ENCODE results near the gene C5orf58.

Gene C5orf58

DNA sequence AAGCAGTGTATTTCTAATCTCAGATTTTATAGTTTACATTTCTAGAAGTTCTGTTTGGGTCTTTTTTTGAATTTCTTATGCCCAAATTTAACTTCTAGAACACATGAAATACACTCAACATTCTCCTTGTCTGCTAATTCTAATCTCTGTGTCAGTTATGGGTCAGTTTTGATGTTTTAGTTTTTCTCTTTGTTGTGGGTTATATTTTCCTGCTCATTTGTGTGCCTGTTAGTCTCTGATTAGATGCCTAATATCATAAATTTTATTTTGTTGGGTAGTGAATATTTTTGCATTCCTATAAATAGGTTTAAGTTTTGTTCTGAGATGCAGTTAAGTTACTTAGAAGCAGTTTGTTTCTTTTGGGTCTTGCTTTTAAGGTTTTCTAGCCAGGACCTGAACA lies 52.4 kb downstream of the C5orf58 start:
- no peak for DNase-seq

- no peak for DNase-seq
Measured at GRCh38 chr5:170286386-170286925, 53.7 kb downstream of the C5orf58 start.

DNA sequence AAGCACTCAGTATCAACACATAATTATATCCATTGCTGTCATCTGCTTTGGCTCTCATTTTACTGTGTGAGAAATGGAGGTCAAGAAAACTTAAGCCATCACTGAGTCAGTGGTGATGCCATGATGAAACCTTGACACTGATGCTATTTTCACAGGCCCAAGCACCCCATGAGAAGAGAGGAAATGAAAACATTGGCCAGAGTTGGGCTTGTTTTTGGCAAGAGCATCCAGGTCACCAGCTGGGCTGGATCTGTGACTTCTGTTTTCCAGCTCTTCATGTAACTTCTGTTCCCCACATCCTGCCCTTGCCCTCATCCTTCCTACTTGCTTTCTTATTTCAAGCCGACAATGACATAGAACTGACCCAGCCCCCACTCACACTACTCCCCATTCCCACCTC lies 54.7 kb downstream of the C5orf58 start:
- DNase-seq = no peak

GRCh38 chr5:170288151-170288550 lies 55.4 kb downstream of the C5orf58 start:
- DNase-seq = no peak

DNA sequence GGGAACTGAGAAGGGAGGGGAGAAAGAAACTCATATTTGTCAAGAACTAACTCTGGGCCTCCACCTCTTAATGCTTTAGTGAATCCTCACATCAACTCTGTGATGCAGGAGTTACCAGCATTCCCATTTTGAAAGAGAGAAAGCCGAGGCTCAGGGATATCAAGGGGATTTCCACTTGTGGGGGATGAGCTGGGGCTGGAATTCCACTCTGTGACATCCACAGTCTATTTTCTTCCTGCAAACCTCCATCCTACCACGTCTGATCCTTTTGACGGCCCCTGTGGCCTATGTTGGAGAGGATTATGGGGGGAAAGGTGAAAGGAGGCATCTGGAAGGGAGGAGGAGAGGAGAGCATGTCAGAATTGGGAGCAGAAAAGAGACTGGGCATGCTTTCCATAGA lies 55.8 kb downstream of the C5orf58 start:
- no peak for DNase-seq

DNA sequence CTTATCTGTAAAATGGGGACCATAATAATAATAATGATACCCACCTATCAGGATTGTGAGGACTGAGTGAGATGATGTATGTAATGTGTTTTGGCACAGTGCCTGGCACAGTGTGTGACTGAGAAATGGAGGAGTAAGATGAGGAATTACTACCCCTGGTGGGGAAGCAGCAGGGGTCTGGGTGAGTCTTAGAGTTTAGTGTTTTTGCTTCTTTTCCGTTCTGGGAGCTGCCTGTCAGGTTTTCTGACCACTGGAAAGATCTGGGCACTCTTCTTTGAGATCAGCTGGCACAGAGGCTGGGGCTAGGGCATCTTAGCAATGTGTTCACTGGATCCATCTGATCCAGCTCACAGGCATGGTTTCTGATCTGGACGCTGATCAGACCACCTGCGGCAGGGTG lies 56.3 kb downstream of the C5orf58 start:
- DNase-seq = no peak

DNA sequence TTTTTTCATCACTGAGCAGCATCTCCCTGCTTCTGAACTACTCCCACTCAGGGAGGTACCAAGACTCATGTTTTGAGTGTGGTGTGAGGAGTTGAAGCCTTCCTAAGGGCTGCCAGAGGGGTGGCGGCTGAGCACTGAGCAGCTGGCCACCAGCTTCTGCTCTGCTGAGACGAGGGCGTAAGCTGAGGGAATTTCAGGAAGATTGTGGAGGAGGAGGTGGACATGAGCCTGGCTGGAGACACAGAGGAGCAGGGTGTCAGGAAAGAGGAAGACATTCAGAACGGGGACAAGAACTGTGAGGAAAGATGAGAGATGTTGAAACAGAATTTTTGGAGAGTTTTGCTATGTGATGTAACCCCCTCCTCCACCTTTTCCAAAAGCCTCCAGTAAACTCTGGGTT lies 57.0 kb downstream of the C5orf58 start:
- peak; percentile 17 for DNase-seq

- DNase-seq = peak; percentile 2
Measured at GRCh38 chr5:170290498-170290897, 57.7 kb downstream of the C5orf58 start.

- DNase-seq = no peak
Measured at GRCh38 chr5:170292179-170293104, 59.7 kb downstream of the C5orf58 start.

DNA sequence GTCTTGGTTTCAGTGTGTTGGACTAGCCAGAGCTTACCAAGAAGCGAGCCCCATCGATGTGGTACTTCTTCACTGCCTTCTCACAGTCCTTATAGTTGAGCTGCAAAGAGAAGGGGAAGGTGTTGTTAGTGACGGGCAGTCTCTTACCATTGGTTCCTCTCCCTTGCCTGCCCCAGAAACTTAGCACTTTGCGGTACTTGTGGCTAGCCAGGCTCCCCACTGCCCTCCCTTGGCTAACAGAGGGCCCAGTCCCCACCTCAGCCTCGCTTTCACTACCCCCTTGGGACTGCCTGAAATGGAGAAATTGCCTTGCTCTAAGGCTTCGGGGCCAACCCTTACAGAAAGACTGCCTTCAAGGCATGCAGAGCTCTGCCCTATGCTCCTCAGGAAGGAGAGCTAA lies 60.5 kb downstream of the C5orf58 start:
- DNase-seq = peak; percentile 29

DNA sequence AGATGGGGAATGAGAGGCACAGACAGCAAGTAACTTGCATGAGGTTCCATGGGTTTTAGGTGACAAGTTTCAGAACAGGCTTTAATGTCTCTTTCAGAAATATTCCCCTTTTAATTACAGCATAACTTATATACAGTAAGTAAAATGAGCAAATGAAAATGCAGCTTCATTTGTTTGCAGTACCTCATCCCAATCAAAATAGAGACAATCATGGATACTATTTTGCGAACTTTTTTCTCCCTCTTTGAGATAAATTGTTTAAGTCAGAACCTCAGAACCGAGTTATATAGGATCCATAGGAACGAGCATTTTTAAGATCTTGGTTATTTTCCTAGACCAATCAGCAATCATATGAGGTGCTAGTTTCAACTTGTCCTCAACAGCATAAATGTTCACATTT lies 61.3 kb downstream of the C5orf58 start:
- DNase-seq = no peak

DNA sequence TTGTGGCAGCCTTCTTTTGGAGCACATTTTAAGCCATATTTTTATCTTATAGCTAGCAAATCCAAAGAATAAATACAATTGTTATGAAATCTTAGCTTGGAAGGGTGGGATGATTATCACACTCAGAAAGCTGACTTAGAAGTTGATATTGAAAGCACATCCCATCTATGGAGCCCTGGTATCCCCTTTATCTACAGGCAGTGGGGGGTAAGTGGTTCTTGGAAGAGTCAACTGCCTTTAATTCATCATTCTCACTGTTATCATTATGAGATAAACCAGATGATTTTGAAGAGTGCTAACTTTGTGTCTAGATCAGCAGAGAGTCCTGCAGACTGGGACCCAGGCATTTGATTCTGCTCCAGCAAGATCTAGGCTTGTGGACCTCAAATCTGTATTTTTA lies 61.8 kb downstream of the C5orf58 start:
- DNase-seq = no peak
